Measurements from ENCODE around the gene COL4A4. TPM values are rescaled to one million over a fixed set of nuclear protein-coding genes. Genes with fewer than 3 reads are reported as not detected.

The COL4A4 gene
- total RNA-seq, 3 donors from 2014 or later (not counting 1 experiment from before 2014, with no cell fraction given), result 0.31 to 2.3 (median 0.88) TPM

DNA sequence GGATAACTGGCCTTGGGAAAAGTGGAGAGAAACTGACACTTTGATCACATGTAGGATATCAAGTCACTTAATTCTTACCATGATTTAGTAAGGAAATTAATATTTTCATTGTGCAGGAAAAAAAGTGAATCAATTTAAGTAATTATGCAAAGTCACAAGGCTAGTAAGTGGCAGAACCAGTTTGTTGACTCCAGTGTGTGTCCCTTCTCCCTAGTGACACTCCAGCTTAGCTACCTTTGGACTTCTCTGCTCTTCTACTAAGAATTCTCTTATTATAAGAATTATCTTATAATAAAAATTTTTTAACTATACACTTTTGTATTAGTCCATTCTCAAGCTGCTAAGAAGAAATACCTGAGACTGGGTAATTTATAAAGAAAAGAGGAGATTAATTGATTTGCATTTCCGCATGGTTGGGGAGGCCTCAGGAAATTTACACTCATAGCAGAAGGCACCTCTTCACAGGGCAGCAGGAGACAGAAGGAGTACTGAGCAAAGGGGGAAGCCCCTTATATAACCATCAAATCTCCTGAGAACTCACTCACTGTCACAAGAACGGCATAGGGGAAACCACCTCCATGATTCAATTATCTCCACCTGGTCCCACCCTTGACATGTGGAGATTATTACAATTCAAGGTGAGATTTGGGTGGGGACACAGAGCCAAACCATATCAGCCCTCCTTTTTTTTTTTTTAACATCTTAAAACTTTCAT is 13.6 kb downstream of the COL4A4 start:
- no peaks in the 10 kb centered on the region for H3K27me3 ChIP-seq (ENCODE audit: control insufficient read depth, insufficient read depth, low read length)
- no peaks in the 10 kb centered on the region for H3K36me3 ChIP-seq (ENCODE audit: control insufficient read depth, insufficient read depth, low read length)
- intact Hi-C loops (cut with micrococcal nuclease), result no loop called here
- WGBS (ENCODE audit: insufficient coverage), result 83% methylated on average over 1 of the region's 2 CpGs
- TF ChIP-seq, protein P1, sequence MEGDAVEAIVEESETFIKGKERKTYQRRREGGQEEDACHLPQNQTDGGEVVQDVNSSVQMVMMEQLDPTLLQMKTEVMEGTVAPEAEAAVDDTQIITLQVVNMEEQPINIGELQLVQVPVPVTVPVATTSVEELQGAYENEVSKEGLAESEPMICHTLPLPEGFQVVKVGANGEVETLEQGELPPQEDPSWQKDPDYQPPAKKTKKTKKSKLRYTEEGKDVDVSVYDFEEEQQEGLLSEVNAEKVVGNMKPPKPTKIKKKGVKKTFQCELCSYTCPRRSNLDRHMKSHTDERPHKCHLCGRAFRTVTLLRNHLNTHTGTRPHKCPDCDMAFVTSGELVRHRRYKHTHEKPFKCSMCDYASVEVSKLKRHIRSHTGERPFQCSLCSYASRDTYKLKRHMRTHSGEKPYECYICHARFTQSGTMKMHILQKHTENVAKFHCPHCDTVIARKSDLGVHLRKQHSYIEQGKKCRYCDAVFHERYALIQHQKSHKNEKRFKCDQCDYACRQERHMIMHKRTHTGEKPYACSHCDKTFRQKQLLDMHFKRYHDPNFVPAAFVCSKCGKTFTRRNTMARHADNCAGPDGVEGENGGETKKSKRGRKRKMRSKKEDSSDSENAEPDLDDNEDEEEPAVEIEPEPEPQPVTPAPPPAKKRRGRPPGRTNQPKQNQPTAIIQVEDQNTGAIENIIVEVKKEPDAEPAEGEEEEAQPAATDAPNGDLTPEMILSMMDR (IDR thresholded peaks at IDR 0.05), result no peak
- H3K4me3 Mint-ChIP-seq, result no peak overlapping the region
- peaks cover 0 to 7% of the 10 kb centered on the region in 2 donors for H3K27me3 Mint-ChIP-seq (ENCODE audit: low read depth in 2 of 2)
- no peaks in the 10 kb centered on the region for H3K36me3 Mint-ChIP-seq
- no peaks in the 10 kb centered on the region for H3K4me1 ChIP-seq (ENCODE audit: control insufficient read depth, insufficient read depth, low read length)
- no peaks in the 10 kb centered on the region for H3K9me3 ChIP-seq (ENCODE audit: control insufficient read depth, insufficient read depth, low read length)
- no peak overlapping the region for H3K27ac ChIP-seq (ENCODE audit: low read length)
- no peak for DNase-seq
- no peak overlapping the region for H3K27ac Mint-ChIP-seq
- no peaks in the 10 kb centered on the region for H3K9me3 Mint-ChIP-seq
- H3K4me3 ChIP-seq (ENCODE audit: low read length), result no peak overlapping the region
- ATAC-seq, result no peak
- no peaks in the 10 kb centered on the region for H3K4me1 Mint-ChIP-seq

DNA sequence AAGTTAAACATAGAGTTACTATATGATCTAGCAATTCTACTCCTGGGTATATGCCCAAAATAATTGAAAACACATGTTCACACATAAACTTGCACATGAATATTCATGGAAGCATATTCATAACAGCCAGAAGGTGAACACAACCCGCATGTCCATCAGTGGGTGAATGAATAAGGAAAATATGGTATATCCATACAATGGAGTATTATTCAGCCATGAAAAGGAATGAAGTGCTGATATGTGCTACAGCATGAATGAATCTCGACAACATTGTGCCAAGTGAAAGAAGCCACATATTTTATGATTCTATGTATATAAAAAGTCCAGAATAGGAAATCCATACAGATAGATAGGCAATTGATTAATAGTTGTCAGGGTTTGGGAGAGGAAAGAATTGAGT is 15.9 kb downstream of the COL4A4 start:
- 83% methylated on average over 2 of the region's 2 CpGs for WGBS (ENCODE audit: insufficient coverage)
- H3K4me3 Mint-ChIP-seq, result no peak overlapping the region

DNA sequence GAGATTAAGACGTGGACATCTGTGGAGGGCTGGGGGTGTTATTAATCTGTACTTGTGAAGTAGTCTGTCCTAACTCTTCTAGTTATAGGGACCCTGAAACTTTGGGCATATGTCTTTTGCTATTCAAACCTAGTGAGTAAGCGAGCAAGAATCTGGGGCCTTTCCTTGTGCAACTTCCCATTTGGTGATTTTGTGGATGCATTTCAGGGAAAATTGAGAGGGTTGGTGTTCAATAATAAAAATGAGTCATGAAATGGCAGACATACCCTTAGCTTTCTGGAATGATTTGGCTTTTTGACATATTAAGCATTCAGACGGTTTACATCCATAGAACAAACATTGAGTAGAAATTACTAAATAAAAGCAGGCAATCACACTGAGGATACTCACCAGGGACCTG is 17.0 kb downstream of the COL4A4 start:
- intact Hi-C loops (cut with micrococcal nuclease), result no loop called here
- no peaks in the 10 kb centered on the region for H3K36me3 ChIP-seq (ENCODE audit: control insufficient read depth, insufficient read depth, low read length)
- WGBS (ENCODE audit: insufficient coverage), result 96% methylated on average over 2 of the region's 3 CpGs

More for the DNA sequence above, 15.9 kb downstream of the COL4A4 start:
- Mint-ChIP-seq H3K4me1 (no peaks in the 10 kb centered on the region), H3K27me3 (ENCODE audit: low read depth in 2 of 2) (peaks cover 0 to 3% of the 10 kb centered on the region in 2 donors), H3K9me3 (no peaks in the 10 kb centered on the region), H3K36me3 (no peaks in the 10 kb centered on the region), H3K27ac (no peak overlapping the region)
- H3K4me3 ChIP-seq (ENCODE audit: low read length), result no peak overlapping the region
- H3K4me1 ChIP-seq (ENCODE audit: control insufficient read depth, insufficient read depth, low read length), result no peaks in the 10 kb centered on the region
- no peak for ATAC-seq
- no peaks in the 10 kb centered on the region for H3K36me3 ChIP-seq (ENCODE audit: control insufficient read depth, insufficient read depth, low read length)
- no peak overlapping the region for H3K27ac ChIP-seq (ENCODE audit: low read length)
- TF ChIP-seq, protein P1 (IDR thresholded peaks at IDR 0.05), result no peak
- intact Hi-C loops (cut with micrococcal nuclease), result no loop called here
- H3K27me3 ChIP-seq (ENCODE audit: control insufficient read depth, insufficient read depth, low read length), result no peaks in the 10 kb centered on the region
- no peak for DNase-seq
- H3K9me3 ChIP-seq (ENCODE audit: control insufficient read depth, insufficient read depth, low read length), result no peaks in the 10 kb centered on the region

More for the DNA sequence above, 17.0 kb downstream of the COL4A4 start:
- H3K9me3 Mint-ChIP-seq, result no peaks in the 10 kb centered on the region
- H3K27me3 ChIP-seq (ENCODE audit: control insufficient read depth, insufficient read depth, low read length), result no peaks in the 10 kb centered on the region
- no peaks in the 10 kb centered on the region for H3K36me3 Mint-ChIP-seq
- H3K4me3 ChIP-seq (ENCODE audit: low read length), result no peak overlapping the region
- TF ChIP-seq, protein P1 (IDR thresholded peaks at IDR 0.05), result no peak
- H3K4me1 Mint-ChIP-seq, result no peaks in the 10 kb centered on the region
- H3K27ac ChIP-seq (ENCODE audit: low read length), result no peak overlapping the region
- no peaks in the 10 kb centered on the region for H3K9me3 ChIP-seq (ENCODE audit: control insufficient read depth, insufficient read depth, low read length)
- no peaks in the 10 kb centered on the region for H3K4me1 ChIP-seq (ENCODE audit: control insufficient read depth, insufficient read depth, low read length)
- H3K27me3 Mint-ChIP-seq (ENCODE audit: low read depth in 2 of 2), result peaks cover 0 to 3% of the 10 kb centered on the region in 2 donors
- no peak overlapping the region for H3K4me3 Mint-ChIP-seq
- H3K27ac Mint-ChIP-seq, result no peak overlapping the region
- no peak for ATAC-seq
- DNase-seq, result no peak
